Sigmoid colon (tissue), 4 donors: Measurements from ENCODE around the gene EHMT1.

Experiments
- CTCF ChIP-seq, 4 experiments: fragments of 450-650 bp in 3 of 4; fragments of 200-600 bp in 1 of 4; IDR thresholded peaks; one replicate each; pipeline ENCODE4 v1.5.1; 2016 to 2019; ENCODE audit warnings: antibody characterized with exemption in 4 of 4, mild to moderate bottlenecking in 3 of 4, moderate library complexity in 2 of 4
- EP300 ChIP-seq, 4 donors: sonication (generic); formaldehyde crosslinking; IDR thresholded peaks; one replicate each; pipeline ENCODE4 v1.6.1; 2017; ENCODE audit warnings: antibody characterized with exemption in 4 of 4
- POLR2A ChIP-seq, 2 donors: fragments of 450-650 bp; IDR thresholded peaks; one replicate each; pipeline ENCODE4 v1.6.1; 2016; ENCODE audit warnings: antibody characterized with exemption in 2 of 2, mild to moderate bottlenecking in 2 of 2, moderate library complexity in 2 of 2
- POLR2AphosphoS5 ChIP-seq, 4 donors: sonication (generic); formaldehyde crosslinking; IDR thresholded peaks; one replicate each; pipeline ENCODE4 v1.6.1; 2017; ENCODE audit warnings: antibody characterized with exemption in 4 of 4

GRCh38 chr9:137668203-137668602 lies 49.4 kb downstream of the EHMT1 start:
- no peak for TF ChIP-seq CTCF (IDR thresholded peaks at IDR 0.05)
- no peak for TF ChIP-seq EP300 (IDR thresholded peaks at IDR 0.05)
- no peak for TF ChIP-seq POLR2A (IDR thresholded peaks at IDR 0.05)
- TF ChIP-seq POLR2AphosphoS5 (IDR thresholded peaks at IDR 0.05) = no peak
